ENCODE measurements around the gene IRF2BP2.
"Not testable (repeated sequence)": the region's sequence is repeated elsewhere in the genome, so short reads cannot be mapped to it uniquely, and the experiment has no call there.

Gene IRF2BP2

GRCh38 chr1:234600418-234601281 lies 9.3 kb downstream of the IRF2BP2 start:
- DNase-seq = peak in 1 of 2 experiments; percentile 53

- DNase-seq = peak; percentile 92 to 94
Observed at GRCh38 chr1:234599617-234600417, 10.2 kb downstream of the IRF2BP2 start.

GRCh38 chr1:234598974-234599616 lies 10.9 kb downstream of the IRF2BP2 start:
- no peak for DNase-seq

GRCh38 chr1:234597894-234598293 lies 12.1 kb downstream of the IRF2BP2 start:
- peak; percentile 36 to 77 for DNase-seq

- DNase-seq = no peak
Observed at GRCh38 chr1:234595899-234596298, 14.1 kb downstream of the IRF2BP2 start.

- DNase-seq = not testable (repeated sequence)
Observed at GRCh38 chr1:234594575-234594974, 15.4 kb downstream of the IRF2BP2 start.

- no peak for DNase-seq
Observed at GRCh38 chr1:234593771-234594504, 16.0 kb downstream of the IRF2BP2 start.

- DNase-seq = no peak
Observed at GRCh38 chr1:234593109-234593508, 16.9 kb downstream of the IRF2BP2 start.

GRCh38 chr1:234592240-234592639 lies 17.7 kb downstream of the IRF2BP2 start:
- DNase-seq = no peak

GRCh38 chr1:234591131-234591530 lies 18.8 kb downstream of the IRF2BP2 start:
- no peak for DNase-seq

GRCh38 chr1:234589854-234590620 lies 19.9 kb downstream of the IRF2BP2 start:
- peak in 1 of 2 experiments; percentile 12 for DNase-seq

- no peak for DNase-seq
Observed at GRCh38 chr1:234589064-234589800, 20.7 kb downstream of the IRF2BP2 start.

- DNase-seq = no peak
Observed at GRCh38 chr1:234588386-234588785, 21.6 kb downstream of the IRF2BP2 start.

- DNase-seq = no peak
Observed at GRCh38 chr1:234586892-234587485, 23.0 kb downstream of the IRF2BP2 start.

- DNase-seq = no peak
Observed at GRCh38 chr1:234586304-234586703, 23.7 kb downstream of the IRF2BP2 start.

GRCh38 chr1:234585330-234586055 lies 24.5 kb downstream of the IRF2BP2 start:
- DNase-seq = no peak

GRCh38 chr1:234584926-234585325 lies 25.1 kb downstream of the IRF2BP2 start:
- DNase-seq = peak in 1 of 2 experiments; percentile 38

- no peak for DNase-seq
Observed at GRCh38 chr1:234584420-234584805, 25.6 kb downstream of the IRF2BP2 start.

GRCh38 chr1:234583755-234584419 lies 26.1 kb downstream of the IRF2BP2 start:
- no peak for DNase-seq
